HFF-Myc (cell line): ENCODE results near the gene IFNK.

ENCODE experiments used
- DNase-seq: peaks from one replicate; pipeline ENCODE4 v3.0.0-alpha.2; 2011; ENCODE audit warnings: low read depth; ENCODE audit errors: extremely low read depth
- H3K4me3 ChIP-seq: replicated peaks from 2 replicates; pipeline ENCODE4 v1.5.1; 2011; ENCODE audit warnings: low read depth, mild to moderate bottlenecking, control low read depth, low read length
- CTCF ChIP-seq: IDR thresholded peaks from 2 replicates; pipeline ENCODE4 v1.5.1; 2012; ENCODE audit warnings: mild to moderate bottlenecking, low read depth, low read length, control low read depth; ENCODE audit errors: missing control alignments

The IFNK gene

GRCh38 chr9:27554712-27555111 is 30.6 kb downstream of the IFNK start:
- H3K4me3 ChIP-seq: no peak overlapping the region
- no peak for DNase-seq
- TF ChIP-seq CTCF: no peak

DNA sequence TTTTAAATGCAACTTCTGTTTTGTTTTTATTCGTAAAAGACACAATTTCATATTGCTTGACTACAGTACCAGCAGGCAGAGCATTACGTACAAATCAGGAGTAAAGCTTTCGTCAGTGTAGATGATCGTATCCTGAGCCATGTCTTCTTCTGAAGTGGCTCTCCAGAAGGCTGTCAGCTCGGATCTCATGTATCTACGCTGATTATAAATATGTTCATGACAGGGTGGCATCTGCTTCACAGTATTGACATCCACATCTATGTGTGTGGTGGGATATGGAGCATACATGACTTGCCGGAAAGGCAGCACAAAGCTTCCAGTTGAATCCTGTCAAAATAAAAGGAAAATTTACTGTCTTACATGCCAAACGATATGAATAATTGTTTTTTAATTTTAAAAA is 32.4 kb downstream of the IFNK start:
- DNase-seq: no peak
- H3K4me3 ChIP-seq: no peak overlapping the region
- TF ChIP-seq CTCF: no peak

DNA sequence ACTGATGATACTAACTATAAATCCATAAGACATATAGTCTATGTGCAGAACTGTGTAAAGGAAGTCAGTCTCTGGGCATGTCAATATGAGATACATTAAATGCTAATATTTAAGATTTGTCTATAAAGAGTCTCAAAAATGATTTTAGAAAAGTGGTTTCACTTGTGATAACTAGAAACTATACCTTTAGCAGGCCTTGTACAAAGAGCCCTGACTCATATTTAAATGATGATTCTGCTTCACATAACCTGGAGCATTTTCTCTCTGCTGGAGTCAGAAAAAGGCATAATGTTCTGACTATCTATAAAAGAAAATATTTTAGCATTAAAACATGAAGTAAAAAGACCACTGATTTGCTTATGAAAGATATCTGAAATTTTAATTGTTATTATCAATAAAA is 34.2 kb downstream of the IFNK start:
- H3K4me3 ChIP-seq: no peak overlapping the region

GRCh38 chr9:27560457-27560856 is 36.4 kb downstream of the IFNK start:
- no peak for TF ChIP-seq CTCF
- no peak for DNase-seq
- no peak overlapping the region for H3K4me3 ChIP-seq

More for the DNA sequence above, 34.2 kb downstream of the IFNK start:
- TF ChIP-seq CTCF: no peak
- DNase-seq: no peak

DNA sequence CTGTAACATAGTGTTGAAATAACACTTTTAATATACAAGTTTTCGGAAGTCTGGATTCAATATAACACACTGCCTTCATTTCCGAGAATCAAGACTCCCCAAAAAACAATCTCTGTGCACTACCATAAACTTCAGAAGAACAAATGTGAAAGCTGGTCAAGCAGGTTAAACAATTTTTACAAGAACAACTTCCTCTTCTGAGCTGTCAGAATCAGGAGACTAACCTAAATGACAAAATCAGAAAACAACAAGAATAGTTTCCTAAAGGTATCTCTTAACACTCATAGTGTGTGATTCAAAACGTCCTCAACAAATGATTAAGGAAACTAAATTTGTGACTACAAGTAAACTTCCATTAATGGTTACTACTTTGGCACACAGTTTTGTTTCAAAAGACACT is 37.6 kb downstream of the IFNK start:
- no peak overlapping the region for H3K4me3 ChIP-seq
- DNase-seq: no peak

DNA sequence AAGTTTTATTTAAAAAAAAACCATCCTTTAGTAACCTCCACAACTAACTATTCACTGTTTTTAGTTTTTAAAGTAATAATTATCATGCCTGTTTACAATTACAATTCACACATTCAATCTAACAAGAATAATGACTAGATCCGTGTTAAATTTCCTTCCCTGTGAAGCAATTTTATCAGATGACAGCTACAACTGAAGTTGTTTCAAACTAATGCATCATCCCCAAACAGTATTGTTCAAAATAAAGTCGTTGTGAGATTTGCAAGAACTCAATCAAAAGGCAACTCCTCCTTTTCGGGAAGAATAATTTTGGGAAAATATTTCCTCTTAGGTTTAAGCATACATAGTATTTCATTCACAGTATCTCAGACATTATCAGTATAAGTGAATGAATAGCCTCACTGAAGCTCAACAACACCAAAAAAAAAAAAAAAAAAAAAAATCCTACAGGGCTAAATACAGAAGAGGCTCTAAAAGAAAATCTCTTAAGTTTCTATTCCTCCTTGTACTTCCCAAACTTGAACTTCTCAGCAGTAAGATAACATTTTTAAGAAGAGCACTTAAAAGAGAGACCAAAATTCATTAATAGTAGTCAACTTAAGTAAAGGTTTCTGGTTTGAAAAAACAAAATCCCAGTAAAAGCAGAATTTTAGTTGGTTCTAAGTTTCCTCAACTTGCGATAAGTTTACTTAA is 39.8 kb downstream of the IFNK start:
- TF ChIP-seq CTCF: no peak
- H3K4me3 ChIP-seq: no peak overlapping the region
- no peak for DNase-seq

More for the DNA sequence above, 37.6 kb downstream of the IFNK start:
- no peak for TF ChIP-seq CTCF

DNA sequence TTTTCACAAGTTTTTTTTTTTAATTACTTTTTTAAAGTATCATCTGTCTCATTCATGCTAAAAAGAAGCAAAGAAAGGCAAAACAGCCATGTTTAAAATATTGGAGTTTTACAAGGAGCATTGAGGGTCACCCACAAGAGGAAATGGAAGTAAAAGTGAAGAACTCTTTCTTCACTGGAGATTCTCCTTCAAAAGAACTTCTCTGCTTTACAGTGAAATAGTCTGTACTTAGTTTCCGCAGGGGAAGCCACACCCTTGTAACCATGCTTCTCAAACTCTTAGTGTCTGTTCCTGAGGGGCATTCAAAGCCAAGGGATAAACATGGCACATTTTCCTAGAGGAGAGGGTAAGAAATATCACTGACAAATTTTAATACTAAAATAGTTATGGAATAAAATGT is 40.6 kb downstream of the IFNK start:
- H3K4me3 ChIP-seq: no peak overlapping the region
- no peak for TF ChIP-seq CTCF
- no peak for DNase-seq
